GM12873 (cell line): Measurements from ENCODE around the gene FAR2.

Experiments used
- TF ChIP-seq, protein P1 (sequence below): IDR thresholded peaks from 2 replicates; pipeline ENCODE4 v1.5.1; 2012; ENCODE audit warnings: low read depth, mild to moderate bottlenecking, moderate library complexity, low read length, control low read depth; ENCODE audit not compliant: insufficient read depth; ENCODE audit errors: missing control alignments

Gene FAR2

DNA sequence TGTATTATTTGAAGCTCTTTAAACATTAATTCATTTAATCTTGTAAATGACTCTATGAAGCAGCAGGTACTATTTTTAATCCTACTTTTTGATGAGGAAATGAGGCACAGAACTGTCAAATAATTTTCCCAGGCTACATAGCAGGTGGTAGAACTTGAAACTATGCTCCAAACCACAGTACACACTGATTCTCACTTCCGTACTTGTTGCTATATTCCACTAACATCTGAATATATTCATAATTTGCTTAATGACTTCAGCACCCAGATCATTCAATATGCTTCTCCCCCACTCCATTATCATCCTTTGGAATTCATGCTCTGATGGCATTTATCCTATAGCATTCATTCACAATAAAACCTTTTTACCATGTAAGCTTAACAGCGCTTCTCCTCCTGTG lies 227.0 kb downstream of the FAR2 start:
- TF ChIP-seq, protein P1, sequence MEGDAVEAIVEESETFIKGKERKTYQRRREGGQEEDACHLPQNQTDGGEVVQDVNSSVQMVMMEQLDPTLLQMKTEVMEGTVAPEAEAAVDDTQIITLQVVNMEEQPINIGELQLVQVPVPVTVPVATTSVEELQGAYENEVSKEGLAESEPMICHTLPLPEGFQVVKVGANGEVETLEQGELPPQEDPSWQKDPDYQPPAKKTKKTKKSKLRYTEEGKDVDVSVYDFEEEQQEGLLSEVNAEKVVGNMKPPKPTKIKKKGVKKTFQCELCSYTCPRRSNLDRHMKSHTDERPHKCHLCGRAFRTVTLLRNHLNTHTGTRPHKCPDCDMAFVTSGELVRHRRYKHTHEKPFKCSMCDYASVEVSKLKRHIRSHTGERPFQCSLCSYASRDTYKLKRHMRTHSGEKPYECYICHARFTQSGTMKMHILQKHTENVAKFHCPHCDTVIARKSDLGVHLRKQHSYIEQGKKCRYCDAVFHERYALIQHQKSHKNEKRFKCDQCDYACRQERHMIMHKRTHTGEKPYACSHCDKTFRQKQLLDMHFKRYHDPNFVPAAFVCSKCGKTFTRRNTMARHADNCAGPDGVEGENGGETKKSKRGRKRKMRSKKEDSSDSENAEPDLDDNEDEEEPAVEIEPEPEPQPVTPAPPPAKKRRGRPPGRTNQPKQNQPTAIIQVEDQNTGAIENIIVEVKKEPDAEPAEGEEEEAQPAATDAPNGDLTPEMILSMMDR, result no peak

DNA sequence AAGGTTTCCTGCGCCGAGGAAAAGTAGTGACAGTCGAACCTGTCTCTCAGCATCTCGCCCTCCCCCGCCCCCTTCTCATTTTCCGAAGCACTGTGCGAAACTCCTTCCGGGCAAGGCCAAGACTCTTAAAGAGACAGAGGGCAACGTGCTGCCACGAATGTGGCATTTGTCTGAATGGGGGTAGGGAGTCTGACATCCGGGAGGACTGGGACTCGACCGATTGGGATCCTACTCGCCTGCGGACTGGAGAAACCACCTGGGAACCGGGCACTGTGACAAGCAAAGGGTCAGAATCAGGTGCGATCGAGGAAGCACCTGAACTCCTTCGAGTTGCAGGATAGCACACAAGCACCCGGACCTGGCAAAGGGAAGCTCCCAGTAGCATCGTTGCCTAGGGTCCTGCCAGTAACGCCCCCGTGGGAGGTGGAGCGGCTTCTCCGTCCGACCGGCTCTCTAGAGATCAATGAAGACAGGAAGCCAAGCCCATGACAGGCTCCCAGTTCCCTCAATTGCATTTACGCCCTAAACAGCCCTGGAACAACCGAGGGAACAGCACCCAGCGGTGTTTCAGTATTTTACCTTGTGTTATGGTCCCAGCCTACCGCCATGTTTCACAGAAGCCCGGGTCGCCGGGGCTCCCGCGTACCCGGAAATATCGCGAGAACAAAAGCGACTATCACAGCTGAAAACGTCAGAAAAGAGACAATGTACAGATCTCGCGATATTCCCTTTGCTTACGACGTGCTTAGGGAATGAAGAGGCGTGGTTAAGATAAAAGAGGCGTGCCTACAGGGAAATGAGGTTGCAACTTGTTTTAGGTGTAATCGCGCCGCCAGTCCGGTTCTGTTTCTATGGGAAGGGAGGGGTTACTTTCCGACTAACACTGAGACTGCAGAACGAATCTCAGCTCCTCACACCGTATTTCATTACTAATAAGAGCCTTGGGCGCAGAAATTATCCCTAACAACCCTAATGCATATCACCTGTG lies 231.8 kb downstream of the FAR2 start, which contains the start of gene ERGIC2:
Gene ERGIC2 (minus strand): TSS at position 637 of the 988 bp plus-strand sequence. CDS start 9,539 bp downstream, outside the sequence.
- TF ChIP-seq, protein P1, result no peak

DNA sequence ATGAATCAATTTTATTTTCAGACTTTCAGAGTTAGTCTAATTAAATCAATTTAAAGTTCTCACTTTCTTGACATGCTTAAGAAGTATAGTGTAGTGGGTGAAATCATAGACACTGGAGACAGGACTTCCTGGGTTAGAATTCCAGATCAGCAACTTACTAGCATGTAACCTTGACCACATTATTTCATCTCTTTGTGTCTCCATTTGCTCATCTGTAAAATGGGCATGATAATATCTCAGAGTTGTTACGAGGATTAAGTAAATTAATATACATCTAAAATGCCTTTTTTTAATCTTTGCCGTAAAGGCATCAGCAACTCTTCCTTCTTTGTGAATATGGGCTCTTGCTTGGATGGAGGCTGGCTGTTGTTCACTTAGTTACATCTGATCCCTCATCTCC lies 233.2 kb downstream of the FAR2 start:
- TF ChIP-seq, protein P1, result no peak
